Neural cell (in vitro differentiated cells): ENCODE data around the gene SYT17. TPM values are rescaled to one million over a fixed set of nuclear protein-coding genes. Genes with fewer than 3 reads are reported as not detected.

Experiments
- H2AFZ ChIP-seq: fragments of 200-600, 300-800 bp; sonication (generic), shearing (Covaris generic); 2 replicates; pipeline ENCODE4 v1.6.0; 2014; ENCODE audit warnings: low read depth, mild to moderate bottlenecking, antibody characterized with exemption, low read length, moderate library complexity
- H3F3A ChIP-seq: fragments of 200-600 bp; shearing (Covaris generic); 2 replicates; pipeline ENCODE4 v1.6.1; 2016; ENCODE audit warnings: mild to moderate bottlenecking, moderate library complexity, mixed read lengths, antibody characterized with exemption, low read length; ENCODE audit not compliant: insufficient read depth, poor library complexity, severe bottlenecking
- H3K27ac ChIP-seq: fragments of 200-600, 300-800 bp; sonication (generic), shearing (Covaris generic); 2 replicates; pipeline ENCODE4 v1.5.1; 2014; ENCODE audit warnings: mild to moderate bottlenecking, low read length, moderate library complexity
- H3K27me3 ChIP-seq: fragments of 300-800, 200-600 bp; sonication (generic), shearing (Covaris generic); 2 replicates; pipeline ENCODE4 v1.6.0; 2014; ENCODE audit warnings: mild to moderate bottlenecking, low read depth, low read length, moderate library complexity; ENCODE audit not compliant: insufficient read depth
- H3K36me3 ChIP-seq: fragments of 300-800, 200-600 bp; sonication (generic), shearing (Covaris generic); 2 replicates; pipeline ENCODE4 v1.5.1; 2014; ENCODE audit warnings: mild to moderate bottlenecking, antibody characterized with exemption, low read length, moderate library complexity; ENCODE audit not compliant: insufficient read depth
- H3K4me2 ChIP-seq: fragments of 300-800, 200-600 bp; sonication (generic), shearing (Covaris generic); 2 replicates; pipeline ENCODE4 v1.6.0; 2014; ENCODE audit warnings: mild to moderate bottlenecking, low read length
- H3K4me3 ChIP-seq: fragments of 300-800, 200-600 bp; sonication (generic), shearing (Covaris generic); 2 replicates; pipeline ENCODE4 v1.5.1; 2014; ENCODE audit warnings: mild to moderate bottlenecking, low read length, moderate library complexity
- H3K79me2 ChIP-seq: fragments of 200-600 bp; shearing (Covaris generic); replicated peaks from 2 replicates; pipeline ENCODE4 v1.6.0; 2014; ENCODE audit warnings: mild to moderate bottlenecking, low read length, moderate library complexity; ENCODE audit not compliant: insufficient read depth
- H3K9ac ChIP-seq: fragments of 300-800, 200-600 bp; sonication (generic), shearing (Covaris generic); 2 replicates; pipeline ENCODE4 v1.6.1; 2016; ENCODE audit warnings: mild to moderate bottlenecking, low read length, mixed read lengths
- H3K9me2 ChIP-seq: fragments of 200-600 bp; shearing (Covaris generic); 2 replicates; pipeline ENCODE4 v1.6.1; 2016; ENCODE audit warnings: mild to moderate bottlenecking, low read length, mixed read lengths; ENCODE audit not compliant: insufficient read depth
- H3K9me3 ChIP-seq: fragments of 200-600, 300-800 bp; sonication (generic), shearing (Covaris generic); 2 replicates; pipeline ENCODE4 v1.6.1; 2016; ENCODE audit warnings: mild to moderate bottlenecking, mixed run types, low read length, moderate library complexity, mixed read lengths
- H4K20me1 ChIP-seq: fragments of 200-600 bp; shearing (Covaris generic); 2 replicates; pipeline ENCODE4 v1.6.1; 2016; ENCODE audit warnings: mild to moderate bottlenecking, mixed run types; ENCODE audit not compliant: insufficient read depth
- CTCF ChIP-seq: fragments of 450-650 bp; IDR thresholded peaks from 2 replicates; pipeline ENCODE4 v1.5.1; 2014; ENCODE audit warnings: antibody characterized with exemption, mild to moderate bottlenecking, moderate library complexity; ENCODE audit not compliant: poor library complexity, severe bottlenecking
- EP300 ChIP-seq: fragments of 450-650 bp; conservative IDR thresholded peaks from 2 replicates; pipeline ENCODE4 v1.6.1; 2014; ENCODE audit warnings: antibody characterized with exemption, mild to moderate bottlenecking, moderate library complexity; ENCODE audit not compliant: poor library complexity, severe bottlenecking
- EZH2 ChIP-seq: fragments of 200-600, 300-800 bp; shearing (Covaris generic), sonication (generic); IDR thresholded peaks from 2 replicates; pipeline ENCODE4 v1.6.1; 2014; ENCODE audit warnings: antibody characterized with exemption, low read length, borderline replicate concordance, mild to moderate bottlenecking; ENCODE audit not compliant: insufficient read depth, poor library complexity, severe bottlenecking
- MXI1 ChIP-seq: fragments of 450-650 bp; conservative IDR thresholded peaks from 2 replicates; pipeline ENCODE4 v1.6.1; 2014; ENCODE audit warnings: antibody characterized with exemption, mild to moderate bottlenecking; ENCODE audit not compliant: poor library complexity, severe bottlenecking
- POLR2AphosphoS5 ChIP-seq: IDR thresholded peaks from 2 replicates; pipeline ENCODE4 v1.6.1; 2012
- RAD21 ChIP-seq: fragments of 450-650 bp; conservative IDR thresholded peaks from 2 replicates; pipeline ENCODE4 v1.6.1; 2014; ENCODE audit warnings: antibody characterized with exemption, mild to moderate bottlenecking, moderate library complexity
- SMC3 ChIP-seq: fragments of 450-650 bp; conservative IDR thresholded peaks from 2 replicates; pipeline ENCODE4 v1.6.1; 2014; ENCODE audit warnings: antibody characterized with exemption, mild to moderate bottlenecking, moderate library complexity; ENCODE audit not compliant: poor library complexity
- TAF1 ChIP-seq: IDR thresholded peaks from 2 replicates; pipeline ENCODE4 v1.6.1; 2012; ENCODE audit warnings: low read depth
- polyA plus RNA-seq: library from polyadenylated mRNA; depleted of rRNA; stranded (reverse); fragments of >200 nt; gene quantifications from 2 replicates; pipeline ENCODE4 v1.2.3, GENCODE V29; 2014
- TF ChIP-seq, protein P1 (sequence below): IDR thresholded peaks from 2 replicates; pipeline ENCODE4 v1.6.1; 2012; ENCODE audit warnings: borderline replicate concordance

The SYT17 gene
- polyA plus RNA-seq, 1 donor from 2014 or later: 3.0 TPM

GRCh38 chr16:19265380-19265930, 97.4 kb downstream of the SYT17 start:
- TF ChIP-seq, protein P1, sequence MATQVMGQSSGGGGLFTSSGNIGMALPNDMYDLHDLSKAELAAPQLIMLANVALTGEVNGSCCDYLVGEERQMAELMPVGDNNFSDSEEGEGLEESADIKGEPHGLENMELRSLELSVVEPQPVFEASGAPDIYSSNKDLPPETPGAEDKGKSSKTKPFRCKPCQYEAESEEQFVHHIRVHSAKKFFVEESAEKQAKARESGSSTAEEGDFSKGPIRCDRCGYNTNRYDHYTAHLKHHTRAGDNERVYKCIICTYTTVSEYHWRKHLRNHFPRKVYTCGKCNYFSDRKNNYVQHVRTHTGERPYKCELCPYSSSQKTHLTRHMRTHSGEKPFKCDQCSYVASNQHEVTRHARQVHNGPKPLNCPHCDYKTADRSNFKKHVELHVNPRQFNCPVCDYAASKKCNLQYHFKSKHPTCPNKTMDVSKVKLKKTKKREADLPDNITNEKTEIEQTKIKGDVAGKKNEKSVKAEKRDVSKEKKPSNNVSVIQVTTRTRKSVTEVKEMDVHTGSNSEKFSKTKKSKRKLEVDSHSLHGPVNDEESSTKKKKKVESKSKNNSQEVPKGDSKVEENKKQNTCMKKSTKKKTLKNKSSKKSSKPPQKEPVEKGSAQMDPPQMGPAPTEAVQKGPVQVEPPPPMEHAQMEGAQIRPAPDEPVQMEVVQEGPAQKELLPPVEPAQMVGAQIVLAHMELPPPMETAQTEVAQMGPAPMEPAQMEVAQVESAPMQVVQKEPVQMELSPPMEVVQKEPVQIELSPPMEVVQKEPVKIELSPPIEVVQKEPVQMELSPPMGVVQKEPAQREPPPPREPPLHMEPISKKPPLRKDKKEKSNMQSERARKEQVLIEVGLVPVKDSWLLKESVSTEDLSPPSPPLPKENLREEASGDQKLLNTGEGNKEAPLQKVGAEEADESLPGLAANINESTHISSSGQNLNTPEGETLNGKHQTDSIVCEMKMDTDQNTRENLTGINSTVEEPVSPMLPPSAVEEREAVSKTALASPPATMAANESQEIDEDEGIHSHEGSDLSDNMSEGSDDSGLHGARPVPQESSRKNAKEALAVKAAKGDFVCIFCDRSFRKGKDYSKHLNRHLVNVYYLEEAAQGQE: no peak
- no peak for TF ChIP-seq TAF1
- TF ChIP-seq CTCF: no peak
- TF ChIP-seq MXI1: no peak
- Histone ChIP-seq H3K9me2 (no peaks in the 10 kb centered on the region), H3K9me3 (no peaks in the 10 kb centered on the region), H3K36me3 (no peaks in the 10 kb centered on the region), H4K20me1 (no peaks in the 10 kb centered on the region), H3K9ac (no peak overlapping the region), H3K4me3 (no peak overlapping the region), H3K27ac (no peak overlapping the region), H3F3A (no peaks in the 10 kb centered on the region), H3K4me2 (no peak overlapping the region), H2AFZ (no peak overlapping the region), H3K79me2 (no peaks in the 10 kb centered on the region), H3K27me3 (no peaks in the 10 kb centered on the region)

DNA sequence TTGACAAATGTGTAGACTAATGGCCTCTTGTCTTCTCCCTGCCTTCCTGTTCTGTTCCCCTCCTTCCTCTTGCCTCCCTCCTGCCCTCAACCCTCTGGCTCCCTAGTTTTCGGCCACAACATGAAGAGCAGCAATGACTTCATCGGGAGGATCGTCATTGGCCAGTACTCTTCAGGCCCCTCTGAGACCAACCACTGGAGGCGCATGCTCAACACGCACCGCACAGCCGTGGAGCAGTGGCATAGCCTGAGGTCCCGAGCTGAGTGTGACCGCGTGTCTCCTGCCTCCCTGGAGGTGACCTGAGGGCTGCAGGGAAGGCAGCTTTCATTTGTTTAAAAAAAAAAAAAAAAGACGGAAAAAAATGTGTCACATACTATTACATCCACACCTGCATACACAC, 98.7 kb downstream of the SYT17 start:
- Histone ChIP-seq H3K36me3 (no peaks in the 10 kb centered on the region), H3K27ac (no peak overlapping the region), H3K4me2 (no peak overlapping the region), H3K27me3 (no peaks in the 10 kb centered on the region), H3K9me2 (no peaks in the 10 kb centered on the region), H4K20me1 (no peaks in the 10 kb centered on the region), H3F3A (no peaks in the 10 kb centered on the region), H3K9me3 (no peaks in the 10 kb centered on the region), H3K9ac (no peak overlapping the region), H2AFZ (no peak overlapping the region), H3K4me3 (no peak overlapping the region), H3K79me2 (no peaks in the 10 kb centered on the region)
- no peak for TF ChIP-seq EZH2
- no peak for TF ChIP-seq RAD21
- TF ChIP-seq POLR2AphosphoS5: no peak
- no peak for TF ChIP-seq TAF1
- TF ChIP-seq CTCF: no peak
- no peak for TF ChIP-seq EP300
- TF ChIP-seq, protein P1: no peak
- no peak for TF ChIP-seq MXI1
- no peak for TF ChIP-seq SMC3
